CD4-positive, alpha-beta T cell treated with Interleukin-17A for 1 hour (primary cell): ENCODE measurements around the gene ERC1.

Experiments
- DNase-seq: peaks from one replicate; pipeline ENCODE4 v3.0.0-alpha.2; 2020

ERC1 gene

GRCh38 chr12:1499351-1499750 lies 508.3 kb downstream of the ERC1 start:
- DNase-seq: no peak

GRCh38 chr12:1500095-1500801 lies 509.2 kb downstream of the ERC1 start:
- no peak for DNase-seq

- no peak for DNase-seq
Observed at GRCh38 chr12:1501001-1501400, 510.0 kb downstream of the ERC1 start.

- no peak for DNase-seq
Observed at GRCh38 chr12:1501695-1502378, 510.8 kb downstream of the ERC1 start.

GRCh38 chr12:1502379-1502720 lies 511.3 kb downstream of the ERC1 start:
- no peak for DNase-seq

GRCh38 chr12:1502831-1503230 lies 511.8 kb downstream of the ERC1 start:
- no peak for DNase-seq

- DNase-seq: no peak
Observed at GRCh38 chr12:1503281-1503711, 512.3 kb downstream of the ERC1 start.

GRCh38 chr12:1504304-1504894 lies 513.4 kb downstream of the ERC1 start:
- no peak for DNase-seq

GRCh38 chr12:1504895-1505311 lies 513.9 kb downstream of the ERC1 start:
- DNase-seq: no peak

GRCh38 chr12:1505576-1505975 lies 514.6 kb downstream of the ERC1 start:
- no peak for DNase-seq

GRCh38 chr12:1507308-1507707 lies 516.3 kb downstream of the ERC1 start:
- no peak for DNase-seq

- DNase-seq: no peak
Observed at GRCh38 chr12:1509413-1510052, 518.5 kb downstream of the ERC1 start.

GRCh38 chr12:1510056-1510812 lies 519.2 kb downstream of the ERC1 start:
- DNase-seq: no peak

- DNase-seq: no peak
Observed at GRCh38 chr12:1515010-1515409, 524.0 kb downstream of the ERC1 start.

GRCh38 chr12:1515428-1515827 lies 524.4 kb downstream of the ERC1 start:
- no peak for DNase-seq

- no peak for DNase-seq
Observed at GRCh38 chr12:1517007-1517406, 526.0 kb downstream of the ERC1 start.

- no peak for DNase-seq
Observed at GRCh38 chr12:1517734-1518525, 526.9 kb downstream of the ERC1 start.

- DNase-seq: no peak
Observed at GRCh38 chr12:1518591-1519516, 527.8 kb downstream of the ERC1 start.

GRCh38 chr12:1519642-1520041 lies 528.6 kb downstream of the ERC1 start:
- DNase-seq: no peak

GRCh38 chr12:1523046-1523445 lies 532.0 kb downstream of the ERC1 start:
- DNase-seq: no peak

- no peak for DNase-seq
Observed at GRCh38 chr12:1523558-1524050, 532.6 kb downstream of the ERC1 start.
